Adrenal gland (tissue), 12 donors: ENCODE results near the gene VKORC1. TPM values are rescaled to one million over a fixed set of nuclear protein-coding genes. Genes with fewer than 3 reads are reported as not detected.
"Not testable (repeated sequence)": the region's sequence is repeated elsewhere in the genome, so short reads cannot be mapped to it uniquely, and the experiment has no call there.

Source experiments
- DNase-seq, 7 donors: peaks; one replicate each; pipeline ENCODE4 v3.0.0-alpha.2; 2019 to 2020
- H3K27ac ChIP-seq, 5 donors: fragments of 200-600 bp; sonication (generic) in 4 of 5; 1 replicate in 3 of 5; 2 replicates in 2 of 5; pipeline versions ENCODE4 v1.5.1 to v1.8.0; 2016 to 2020; ENCODE audit warnings: mild to moderate bottlenecking in 1 of 5
- H3K27me3 ChIP-seq: fragments of 200-600 bp; 2 replicates; pipeline ENCODE4 v1.8.0; 2021
- H3K36me3 ChIP-seq, 2 donors: fragments of 200-600 bp; replicated peaks in 1 of 2; 1 replicate in 1 of 2; 2 replicates in 1 of 2; pipeline versions ENCODE4 v1.5.1 to v1.8.0; 2018 to 2022
- H3K4me1 ChIP-seq, 2 donors: fragments of 200-600 bp; replicated peaks in 1 of 2; 1 replicate in 1 of 2; 2 replicates in 1 of 2; pipeline versions ENCODE4 v1.5.1 to v1.8.0; 2018 to 2021
- H3K4me3 ChIP-seq, 4 donors: fragments of 200-600 bp; sonication (generic) in 3 of 4; one replicate each; pipeline ENCODE4 v1.5.1; 2016 to 2018
- H3K9me3 ChIP-seq, 3 donors: fragments of 200-600 bp; sonication (generic) in 1 of 3; replicated peaks in 1 of 3; 1 replicate in 2 of 3; 2 replicates in 1 of 3; pipeline versions ENCODE4 v1.5.1 to v1.8.0; 2016 to 2021
- CTCF ChIP-seq, 6 experiments: fragments of 450-650 bp in 4 of 6; fragments of 200-600 bp in 2 of 6; sonication (generic) in 1 of 6; IDR thresholded peaks; 1 replicate in 5 of 6; 2 replicates in 1 of 6; pipeline versions ENCODE4 v1.5.1 to v1.8.0; 2016 to 2021; ENCODE audit warnings: antibody characterized with exemption in 6 of 6, mild to moderate bottlenecking in 2 of 6, moderate library complexity in 1 of 6
- POLR2A ChIP-seq, 2 donors: fragments of 450-650 bp; IDR thresholded peaks; one replicate each; pipeline ENCODE4 v1.6.1; 2017; ENCODE audit warnings: antibody characterized with exemption in 2 of 2, mild to moderate bottlenecking in 2 of 2, moderate library complexity in 1 of 2
- WGBS, 4 donors: extraction: QIAGEN DNeasy Blood & Tissue Kit in 2 of 4; methylation state at CpG; one replicate each; pipeline versions ENCODE4 v1.1.5 to v1.1.7; 2013 to 2017; 5-methylcytosine and 5-hydroxymethylcytosine counted together
- intact Hi-C, 2 donors: fragments of 100-400 bp; cut with DNase I; formaldehyde crosslinking; loops; one replicate each; pipeline versions ENCODE4 v1.14.1 to v1.15.0; 2022 to 2023
- polyA plus RNA-seq, 3 donors: library from polyadenylated mRNA; stranded (reverse); fragments of 200-250 nt in 2 of 3; fragments of 350-450 nt in 1 of 3; fragmentation: Illumina TruSeq in 1 of 3; extraction: RNeasy Lipid Tissue Mini Kit (QIAGEN cat#74804) in 1 of 3; gene quantifications; one replicate each; pipeline ENCODE4 v1.2.3, GENCODE V29; 2013 to 2014
- total RNA-seq, 9 donors: library from RNA; depleted of rRNA in 4 of 9; stranded (reverse); fragments of >200 nt in 4 of 9; fragments of 120-200 nt in 1 of 9; fragmentation: NEBNext Ultra II Directional in 1 of 9; extraction: Animal tissue kit (Norgen Biotek cat#: 25700) in 1 of 9; gene quantifications; one replicate each; pipeline versions ENCODE4 v1.1.0 to v1.2.4, GENCODE V29; 2013 to 2023
- donor health status: healthy with polysubstance abuse.
- donor health status: Bipolar disorder and iron deficiency.
- donor health status: DM: yes; HTN: yes; CAD: no.
- donor health status: DM: no; HTN: no; CAD: no.
- donor health status: DM: no; HTN: no; CAD: no.
- donor health status: DM: yes; HTN: yes; CAD: no.

VKORC1 gene
- total and polyA plus RNA-seq, 12 donors, result 38.6 to 267 (median 120) TPM

- peaks cover 6% of the 10 kb centered on the region for H3K27me3 ChIP-seq
- H3K36me3 ChIP-seq, result no peaks in the 10 kb centered on the region
- TF ChIP-seq POLR2A (IDR thresholded peaks at IDR 0.05) (no peak), CTCF (IDR thresholded peaks at IDR 0.05) (no peak)
- peak overlapping the region in 1 of 4 donors; percentile 53 for H3K4me3 ChIP-seq
- intact Hi-C loops, result loop anchor here (10.0 kb wide), 2 partner anchors 58 to 158 kb away; partner anchors contain the start of genes HSD3B7 (in 1 of the 2) and PRSS53 (in 1 of the 2)
- WGBS, 4 donors, result 55 to 81% (median 62%) methylated on average over 10 to 22 of the region's 22 CpGs
- H3K27ac ChIP-seq, result peak overlapping the region in 4 of 5 donors; percentile 18 to 91 (median 68)
- peak in 4 of 7 donors; percentile 45 to 71 (median 58) for DNase-seq
- no peaks in the 10 kb centered on the region for H3K9me3 ChIP-seq
- peaks cover 23 to 26% of the 10 kb centered on the region in 2 donors for H3K4me1 ChIP-seq
Measured at GRCh38 chr16:31143011-31143693, 48.6 kb upstream of the VKORC1 start.

GRCh38 chr16:31142109-31143010 lies 47.8 kb upstream of the VKORC1 start:
- no peaks in the 10 kb centered on the region for H3K9me3 ChIP-seq
- peak overlapping the region in 2 of 4 donors; percentile 18 to 53 for H3K4me3 ChIP-seq
- intact Hi-C loops, result loop anchor here (10.0 kb wide), 2 partner anchors 58 to 158 kb away; partner anchors contain the start of genes HSD3B7 (in 1 of the 2) and PRSS53 (in 1 of the 2)
- DNase-seq, result peak; percentile 99
- H3K27ac ChIP-seq, result peak overlapping the region; percentile 70 to 94 (median 91)
- peak in 1 of 2 donors; percentile 81 for TF ChIP-seq POLR2A (IDR thresholded peaks at IDR 0.05)
- peak; percentile 83 to 100 (median 96) for TF ChIP-seq CTCF (IDR thresholded peaks at IDR 0.05)
- no peaks in the 10 kb centered on the region for H3K27me3 ChIP-seq
- 0 to 3% (median 2%) methylated on average over 42 to 89 of the region's 89 CpGs; no CpG with 5 or more reads in 1 of the 4 donors for WGBS, 4 donors
- peaks cover 23 to 26% of the 10 kb centered on the region in 2 donors for H3K4me1 ChIP-seq
- H3K36me3 ChIP-seq, result no peaks in the 10 kb centered on the region

DNA sequence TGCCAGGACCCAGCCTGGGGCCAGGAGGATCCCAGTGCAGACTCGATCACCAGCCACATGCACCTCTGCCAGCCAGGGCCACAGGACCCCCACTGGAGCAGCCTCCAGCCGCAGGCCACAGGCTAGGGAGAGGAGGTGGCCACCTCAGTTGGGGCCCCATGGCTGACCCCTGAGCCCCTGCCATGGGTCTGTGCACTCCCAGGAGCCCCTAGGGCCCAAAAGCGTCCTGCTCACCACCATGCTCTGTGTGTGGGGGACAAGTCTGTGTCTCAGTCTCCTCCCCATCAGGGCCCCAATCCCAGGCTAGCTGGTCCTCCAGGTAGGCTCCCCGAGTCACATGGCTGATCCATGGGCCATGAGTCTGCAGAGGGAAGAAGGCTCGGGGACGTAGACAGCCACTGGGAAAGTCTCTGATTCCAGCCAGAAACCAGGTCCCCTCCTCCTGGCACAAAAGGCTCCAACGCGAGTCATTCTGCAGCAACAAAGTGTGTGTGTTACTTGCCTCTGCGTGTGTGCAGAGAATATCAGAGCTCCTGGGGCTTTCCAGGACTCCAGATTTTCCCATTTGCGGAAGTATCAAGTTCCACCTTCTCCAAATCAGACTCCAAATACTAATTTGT lies 47.0 kb upstream of the VKORC1 start:
- H3K27ac ChIP-seq, result peak overlapping the region; percentile 70 to 94 (median 91)
- no peaks in the 10 kb centered on the region for H3K36me3 ChIP-seq
- intact Hi-C loops, result loop anchor here (10.0 kb wide), 2 partner anchors 57 to 157 kb away; partner anchors contain the start of genes HSD3B7 (in 1 of the 2) and PRSS53 (in 1 of the 2)
- no peaks in the 10 kb centered on the region for H3K9me3 ChIP-seq
- peak overlapping the region in 1 of 4 donors; percentile 12 for H3K4me3 ChIP-seq
- H3K27me3 ChIP-seq, result no peaks in the 10 kb centered on the region
- H3K4me1 ChIP-seq, result peaks cover 23 to 26% of the 10 kb centered on the region in 2 donors
- 8 to 25% (median 24%) methylated on average over 4 to 10 of the region's 10 CpGs for WGBS, 4 donors
- TF ChIP-seq CTCF (IDR thresholded peaks at IDR 0.05), result no peak
- no peak for TF ChIP-seq POLR2A (IDR thresholded peaks at IDR 0.05)
- DNase-seq, result peak; percentile 56 to 85 (median 82)

DNA sequence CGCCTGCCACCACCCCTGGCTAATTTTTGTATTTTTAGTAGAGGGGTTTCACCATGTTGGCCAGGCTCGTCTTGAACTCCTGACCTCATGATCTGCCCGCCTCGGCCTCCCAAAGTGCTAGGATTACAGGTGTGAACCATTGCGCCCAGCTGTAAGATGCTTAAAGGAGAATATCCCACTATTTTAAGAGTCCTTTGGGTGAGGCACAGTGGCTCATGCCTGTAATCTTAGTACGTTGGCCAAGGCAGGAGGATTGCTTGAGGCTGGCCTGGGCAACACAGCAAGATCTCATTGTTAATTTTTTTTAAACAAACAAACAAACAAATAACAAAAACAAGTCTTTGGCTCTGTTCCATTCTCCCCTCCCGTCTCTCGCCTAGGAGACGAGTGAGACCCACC lies 46.5 kb upstream of the VKORC1 start:
- not testable (repeated sequence) for H3K4me3 ChIP-seq

More for the DNA sequence above, 46.5 kb upstream of the VKORC1 start:
- 88 to 93% (median 93%) methylated on average over 9 of the region's 9 CpGs for WGBS, 4 donors
- Histone ChIP-seq H3K4me1 (peaks cover 23 to 26% of the 10 kb centered on the region in 2 donors), H3K27ac (peak overlapping the region; percentile 70 to 94 (median 91))
- not testable (repeated sequence) for DNase-seq, H3K27me3 ChIP-seq, H3K36me3 ChIP-seq, H3K9me3 ChIP-seq
- intact Hi-C loops, result loop anchor here (10.0 kb wide), 2 partner anchors 56 to 156 kb away; partner anchors contain the start of genes HSD3B7 (in 1 of the 2) and PRSS53 (in 1 of the 2)
